ENCODE results near the gene BNIP3.

- TF ChIP-seq, protein P1, sequence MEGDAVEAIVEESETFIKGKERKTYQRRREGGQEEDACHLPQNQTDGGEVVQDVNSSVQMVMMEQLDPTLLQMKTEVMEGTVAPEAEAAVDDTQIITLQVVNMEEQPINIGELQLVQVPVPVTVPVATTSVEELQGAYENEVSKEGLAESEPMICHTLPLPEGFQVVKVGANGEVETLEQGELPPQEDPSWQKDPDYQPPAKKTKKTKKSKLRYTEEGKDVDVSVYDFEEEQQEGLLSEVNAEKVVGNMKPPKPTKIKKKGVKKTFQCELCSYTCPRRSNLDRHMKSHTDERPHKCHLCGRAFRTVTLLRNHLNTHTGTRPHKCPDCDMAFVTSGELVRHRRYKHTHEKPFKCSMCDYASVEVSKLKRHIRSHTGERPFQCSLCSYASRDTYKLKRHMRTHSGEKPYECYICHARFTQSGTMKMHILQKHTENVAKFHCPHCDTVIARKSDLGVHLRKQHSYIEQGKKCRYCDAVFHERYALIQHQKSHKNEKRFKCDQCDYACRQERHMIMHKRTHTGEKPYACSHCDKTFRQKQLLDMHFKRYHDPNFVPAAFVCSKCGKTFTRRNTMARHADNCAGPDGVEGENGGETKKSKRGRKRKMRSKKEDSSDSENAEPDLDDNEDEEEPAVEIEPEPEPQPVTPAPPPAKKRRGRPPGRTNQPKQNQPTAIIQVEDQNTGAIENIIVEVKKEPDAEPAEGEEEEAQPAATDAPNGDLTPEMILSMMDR (CRISPR knock-in tag; IDR thresholded peaks at IDR 0.05), result no peak
- no peak for TF ChIP-seq MTF1 (CRISPR knock-in tag; IDR thresholded peaks at IDR 0.05)
- TF ChIP-seq PCBP2 (optimal IDR thresholded peaks at IDR 0.05; ENCODE audit: low read depth, low read length, poor library complexity, severe bottlenecking), result no peak
- peak in 1 of 2 experiments; percentile 66; a peak in 3 of 4 replicates for TF ChIP-seq POLR2A (IDR thresholded peaks at IDR 0.05; ENCODE audit: insufficient read depth in 1 of 2, low read depth in 2 of 2, low read length in 2 of 2)
- no peak for TF ChIP-seq MEF2D (CRISPR knock-in tag; IDR thresholded peaks at IDR 0.05)
- no peak for TF ChIP-seq ZNF3 (CRISPR knock-in tag; IDR thresholded peaks at IDR 0.05)
- TF ChIP-seq MAX (IDR thresholded peaks at IDR 0.05), result peak; percentile 14; the same call in 1 of the 2 replicates
- no peak for TF ChIP-seq RXRA (CRISPR knock-in tag; IDR thresholded peaks at IDR 0.05)
- no peak for TF ChIP-seq ZNF207 (IDR thresholded peaks at IDR 0.05; ENCODE audit: borderline replicate concordance)
- TF ChIP-seq ZFP41 (CRISPR knock-in tag; IDR thresholded peaks at IDR 0.05; ENCODE audit: borderline replicate concordance), result no peak
- no peak for TF ChIP-seq DNMT3B (CRISPR knock-in tag; conservative IDR thresholded peaks at IDR 0.05)
- TF ChIP-seq MAFK (conservative IDR thresholded peaks at IDR 0.05 in 1 of 2, IDR thresholded peaks at IDR 0.05 in 1 of 2; ENCODE audit: low read length in 2 of 2), result no peak
- TF ChIP-seq ZNF75D (CRISPR knock-in tag; IDR thresholded peaks at IDR 0.05; ENCODE audit: borderline replicate concordance), result no peak
- TF ChIP-seq ZNF674 (CRISPR knock-in tag; IDR thresholded peaks at IDR 0.05; ENCODE audit: low read depth), result no peak
Measured at GRCh38 chr10:131980761-131981428, 828 bp downstream of the BNIP3 start.

All from HepG2 (cell line).